ENCODE data around the gene CRISPLD2. TPM values are rescaled to one million over a fixed set of nuclear protein-coding genes. Genes with fewer than 3 reads are reported as not detected.

The CRISPLD2 gene
- total RNA-seq, 1 donor: 40.2 TPM

DNA sequence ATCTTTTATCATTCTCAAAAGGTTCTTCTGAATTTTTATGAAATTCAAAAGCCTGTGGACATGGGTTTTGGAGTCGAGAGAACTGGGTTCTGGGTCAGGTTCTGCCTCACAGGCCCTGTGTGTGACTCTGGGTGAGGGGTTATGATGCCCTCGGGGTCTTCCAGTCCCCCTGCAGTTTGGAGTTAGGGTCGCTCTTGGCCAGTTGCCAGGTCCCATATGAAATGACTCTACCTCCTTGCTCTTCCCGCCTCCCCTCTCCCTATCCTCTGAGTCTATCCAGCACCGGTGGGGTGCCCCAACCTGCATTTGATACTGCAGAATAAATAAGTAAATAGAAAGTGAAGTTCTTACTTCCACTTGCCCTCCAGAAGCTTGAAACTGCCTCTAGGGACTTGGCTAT is 137.4 kb downstream of the CRISPLD2 start:
- TF ChIP-seq, protein P1, sequence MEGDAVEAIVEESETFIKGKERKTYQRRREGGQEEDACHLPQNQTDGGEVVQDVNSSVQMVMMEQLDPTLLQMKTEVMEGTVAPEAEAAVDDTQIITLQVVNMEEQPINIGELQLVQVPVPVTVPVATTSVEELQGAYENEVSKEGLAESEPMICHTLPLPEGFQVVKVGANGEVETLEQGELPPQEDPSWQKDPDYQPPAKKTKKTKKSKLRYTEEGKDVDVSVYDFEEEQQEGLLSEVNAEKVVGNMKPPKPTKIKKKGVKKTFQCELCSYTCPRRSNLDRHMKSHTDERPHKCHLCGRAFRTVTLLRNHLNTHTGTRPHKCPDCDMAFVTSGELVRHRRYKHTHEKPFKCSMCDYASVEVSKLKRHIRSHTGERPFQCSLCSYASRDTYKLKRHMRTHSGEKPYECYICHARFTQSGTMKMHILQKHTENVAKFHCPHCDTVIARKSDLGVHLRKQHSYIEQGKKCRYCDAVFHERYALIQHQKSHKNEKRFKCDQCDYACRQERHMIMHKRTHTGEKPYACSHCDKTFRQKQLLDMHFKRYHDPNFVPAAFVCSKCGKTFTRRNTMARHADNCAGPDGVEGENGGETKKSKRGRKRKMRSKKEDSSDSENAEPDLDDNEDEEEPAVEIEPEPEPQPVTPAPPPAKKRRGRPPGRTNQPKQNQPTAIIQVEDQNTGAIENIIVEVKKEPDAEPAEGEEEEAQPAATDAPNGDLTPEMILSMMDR (IDR thresholded peaks at IDR 0.05; ENCODE audit: extremely low read depth, low read depth, low read length): no peak
- no peak overlapping the region for H3K27ac ChIP-seq (ENCODE audit: low read depth, low read length)
- H2AFZ ChIP-seq (ENCODE audit: low read length): no peak overlapping the region
- H3K36me3 ChIP-seq (ENCODE audit: insufficient read depth, low read length): no peaks in the 10 kb centered on the region
- H3K27me3 ChIP-seq (ENCODE audit: insufficient read depth, low read length): no peaks in the 10 kb centered on the region
- DNase-seq (ENCODE audit: insufficient read length, low spot score, missing footprints): no peak
- no peak overlapping the region for H3K4me3 ChIP-seq (ENCODE audit: insufficient read depth, low read length)
- no peak overlapping the region for H3K4me2 ChIP-seq (ENCODE audit: insufficient read depth, low read length)
- no peaks in the 10 kb centered on the region for H3K9me3 ChIP-seq (ENCODE audit: low read depth, low read length)
- H3K79me2 ChIP-seq (ENCODE audit: insufficient read depth, low read length): no peaks in the 10 kb centered on the region
- H3K4me1 ChIP-seq (ENCODE audit: insufficient read depth, low read length): no peaks in the 10 kb centered on the region
- H4K20me1 ChIP-seq (ENCODE audit: insufficient read depth, low read length): no peaks in the 10 kb centered on the region

DNA sequence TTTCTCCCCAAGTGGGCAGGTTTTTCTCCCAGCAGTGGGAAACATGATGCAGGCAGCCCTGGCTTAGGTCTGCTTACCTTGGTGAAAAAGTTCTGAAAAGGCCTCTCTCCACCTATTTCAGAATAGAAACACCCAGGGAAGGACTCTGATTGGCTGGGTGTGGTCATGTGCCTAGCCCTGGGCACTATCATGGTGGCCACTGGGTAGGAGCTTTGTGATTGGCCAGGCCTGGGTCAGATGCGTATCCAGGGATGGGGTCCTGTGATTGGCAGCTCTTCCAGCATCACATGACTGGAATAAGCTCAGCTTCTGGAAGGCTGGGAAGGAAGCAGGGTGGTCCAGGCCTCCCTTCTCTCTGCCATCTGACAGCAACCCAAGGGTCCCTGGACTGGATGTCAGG is 138.0 kb downstream of the CRISPLD2 start:
- no peaks in the 10 kb centered on the region for H3K36me3 ChIP-seq (ENCODE audit: insufficient read depth, low read length)
- DNase-seq (ENCODE audit: insufficient read length, low spot score, missing footprints): no peak
- TF ChIP-seq, protein P1 (IDR thresholded peaks at IDR 0.05; ENCODE audit: extremely low read depth, low read depth, low read length): no peak

More for the DNA sequence above, 138.0 kb downstream of the CRISPLD2 start:
- Histone ChIP-seq H3K9me3 (ENCODE audit: low read depth, low read length) (no peaks in the 10 kb centered on the region), H3K4me2 (ENCODE audit: insufficient read depth, low read length) (no peak overlapping the region), H3K79me2 (ENCODE audit: insufficient read depth, low read length) (no peaks in the 10 kb centered on the region), H2AFZ (ENCODE audit: low read length) (no peak overlapping the region), H4K20me1 (ENCODE audit: insufficient read depth, low read length) (no peaks in the 10 kb centered on the region), H3K27ac (ENCODE audit: low read depth, low read length) (no peak overlapping the region), H3K4me1 (ENCODE audit: insufficient read depth, low read length) (no peaks in the 10 kb centered on the region), H3K4me3 (ENCODE audit: insufficient read depth, low read length) (no peak overlapping the region), H3K27me3 (ENCODE audit: insufficient read depth, low read length) (no peaks in the 10 kb centered on the region)

Other genes with a start within 250 kb of the CRISPLD2 start
- gene COTL1, start 201.9 kb upstream of the CRISPLD2 start, total RNA-seq: 145 and 170 TPM in 2 replicates
- 67.5 and 69.1 TPM in 2 replicates for gene KLHL36, start 171.5 kb upstream of the CRISPLD2 start, total RNA-seq
- gene USP10, start 120.0 kb upstream of the CRISPLD2 start, total RNA-seq: 41.8 and 43.1 TPM in 2 replicates
- gene ZDHHC7, start 191.6 kb downstream of the CRISPLD2 start, total RNA-seq: 134 and 139 TPM in 2 replicates
- 34.5 and 35.1 TPM in 2 replicates for gene KIAA0513, start 207.8 kb downstream of the CRISPLD2 start, total RNA-seq